Muscle layer of colon (tissue), 2 donors: ENCODE results near the gene ZNF804B.
"Not testable (repeated sequence)": the region's sequence is repeated elsewhere in the genome, so short reads cannot be mapped to it uniquely, and the experiment has no call there.

Experiments used
- H3K27ac ChIP-seq: one replicate; pipeline ENCODE4 v1.7.0; 2013; ENCODE audit warnings: low read depth, mild to moderate bottlenecking, low read length, moderate library complexity
- H3K27me3 ChIP-seq, 2 donors: one replicate each; pipeline ENCODE4 v1.7.0; 2013; ENCODE audit warnings: low read length in 2 of 2, mild to moderate bottlenecking in 2 of 2; ENCODE audit not compliant: insufficient read depth in 2 of 2, control insufficient read depth in 1 of 2
- H3K36me3 ChIP-seq: one replicate; pipeline ENCODE4 v1.7.0; 2013; ENCODE audit warnings: mild to moderate bottlenecking, low read length; ENCODE audit not compliant: insufficient read depth
- H3K4me1 ChIP-seq: one replicate; pipeline ENCODE4 v1.7.0; 2013; ENCODE audit warnings: mild to moderate bottlenecking, low read length; ENCODE audit not compliant: insufficient read depth
- H3K4me3 ChIP-seq, 2 donors: one replicate each; pipeline ENCODE4 v1.7.0; 2013; ENCODE audit warnings: low read length in 2 of 2, low read depth in 1 of 2, mild to moderate bottlenecking in 1 of 2, moderate library complexity in 1 of 2
- H3K9ac ChIP-seq: one replicate; pipeline ENCODE4 v1.7.0; 2013; ENCODE audit warnings: low read length
- H3K9me3 ChIP-seq: one replicate; pipeline ENCODE4 v1.7.0; 2013; ENCODE audit warnings: mild to moderate bottlenecking, low read length
- donor health status: abdominal sarcoma.
- donor health status: Adenocarcinoma of cecum.

The ZNF804B gene

DNA sequence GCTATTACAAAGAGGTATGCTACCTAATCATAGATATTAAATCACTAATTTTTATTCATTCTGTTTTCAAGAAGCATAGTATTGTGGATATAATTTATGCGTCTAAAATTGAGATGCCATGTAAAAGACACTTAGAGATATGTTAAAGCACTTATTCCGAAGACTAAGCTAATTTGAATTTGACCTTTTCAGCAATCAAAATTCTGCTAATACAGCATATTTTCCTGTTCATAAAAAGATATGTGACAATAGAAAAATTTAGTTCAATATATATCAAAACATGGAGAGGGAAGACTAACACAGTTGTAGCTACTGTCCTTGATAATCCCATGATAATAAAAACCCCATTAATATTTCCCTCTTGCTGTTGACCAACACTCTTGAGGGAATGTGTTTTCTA lies 422.6 kb downstream of the ZNF804B start:
- no peak overlapping the region for H3K9ac ChIP-seq
- no peaks in the 10 kb centered on the region for H3K36me3 ChIP-seq
- no peaks in the 10 kb centered on the region for H3K27me3 ChIP-seq
- H3K4me1 ChIP-seq: no peaks in the 10 kb centered on the region
- H3K27ac ChIP-seq: no peak overlapping the region
- no peak overlapping the region for H3K4me3 ChIP-seq
- H3K9me3 ChIP-seq: no peaks in the 10 kb centered on the region

DNA sequence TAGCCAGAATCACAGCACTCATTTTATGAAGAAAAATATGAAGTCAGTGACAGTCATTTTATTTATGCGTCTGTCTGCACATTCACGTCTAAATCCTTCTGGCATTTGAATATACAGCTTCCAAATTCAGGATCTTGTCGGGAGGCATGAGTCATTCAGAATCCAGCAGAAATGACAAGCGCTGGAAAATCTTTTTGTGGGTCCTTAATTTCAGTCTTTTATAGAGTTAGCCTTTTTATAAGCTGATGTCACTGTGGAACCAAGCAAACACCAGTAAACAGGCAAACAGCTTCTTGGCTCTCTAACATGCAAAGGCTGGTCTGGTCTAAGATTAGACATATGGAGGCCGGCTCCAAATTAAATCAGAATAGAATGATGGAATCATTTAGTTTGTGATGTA lies 424.2 kb downstream of the ZNF804B start:
- H3K4me1 ChIP-seq: no peaks in the 10 kb centered on the region

DNA sequence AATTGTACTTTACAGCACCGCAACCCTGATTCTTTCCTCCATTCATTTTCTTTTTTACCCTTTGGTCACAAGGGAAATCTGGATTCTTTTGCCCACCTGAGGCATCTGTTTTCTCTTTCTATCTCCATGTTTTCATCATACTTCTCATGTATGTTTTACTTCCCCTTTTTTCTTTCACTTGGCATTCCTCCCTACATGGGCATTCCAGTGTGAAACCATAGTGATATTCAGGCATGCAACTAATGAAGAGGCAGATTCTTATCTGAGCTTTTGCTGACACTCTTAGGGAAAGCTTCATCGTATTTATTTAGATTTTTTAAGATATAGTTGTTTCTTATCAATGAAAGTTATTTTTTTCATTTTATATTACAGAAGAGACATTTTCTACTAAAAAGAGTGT lies 441.3 kb downstream of the ZNF804B start:
- no peak overlapping the region for H3K9ac ChIP-seq
- no peak overlapping the region for H3K4me3 ChIP-seq
- H3K36me3 ChIP-seq: no peaks in the 10 kb centered on the region
- H3K4me1 ChIP-seq: peaks cover 5% of the 10 kb centered on the region
- H3K27me3 ChIP-seq: no peaks in the 10 kb centered on the region
- no peaks in the 10 kb centered on the region for H3K9me3 ChIP-seq
- H3K27ac ChIP-seq: no peak overlapping the region

More for the DNA sequence above, 424.2 kb downstream of the ZNF804B start:
- Histone ChIP-seq H3K9ac (no peak overlapping the region), H3K36me3 (no peaks in the 10 kb centered on the region), H3K4me3 (no peak overlapping the region), H3K27ac (no peak overlapping the region), H3K27me3 (no peaks in the 10 kb centered on the region), H3K9me3 (no peaks in the 10 kb centered on the region)

- H3K4me1 ChIP-seq: peaks cover 8% of the 10 kb centered on the region
- no peak overlapping the region for H3K4me3 ChIP-seq
- no peaks in the 10 kb centered on the region for H3K9me3 ChIP-seq
- H3K9ac ChIP-seq: no peak overlapping the region
- no peak overlapping the region for H3K27ac ChIP-seq
- H3K36me3 ChIP-seq: no peaks in the 10 kb centered on the region
- no peaks in the 10 kb centered on the region for H3K27me3 ChIP-seq
Observed at GRCh38 chr7:89223900-89224395, 464.4 kb downstream of the ZNF804B start.

DNA sequence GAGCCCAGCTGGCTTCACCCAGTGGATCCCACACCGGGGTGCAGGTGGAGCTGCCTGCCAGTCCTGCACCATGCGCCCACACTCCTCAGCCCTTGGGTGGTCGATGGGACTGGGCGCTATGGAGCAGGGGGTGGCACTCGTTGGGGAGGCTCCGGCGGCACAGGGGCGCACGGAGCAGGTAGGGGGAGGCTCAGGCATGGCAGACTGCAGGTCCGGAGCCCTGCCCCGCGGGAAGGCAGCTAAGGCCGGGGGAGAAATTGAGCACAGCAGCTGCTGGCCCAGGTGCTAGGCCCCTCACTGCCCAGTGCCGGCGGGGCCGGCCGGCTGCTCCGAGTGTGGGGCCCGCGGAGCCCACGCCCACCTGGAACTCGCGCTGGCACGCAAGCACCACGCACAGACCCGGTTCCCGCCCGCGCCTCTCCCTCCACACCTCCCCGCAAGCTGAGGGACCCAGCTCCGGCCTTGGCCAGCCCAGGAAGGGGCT lies 469.2 kb downstream of the ZNF804B start:
- H3K9me3 ChIP-seq, H3K4me1 ChIP-seq, H3K36me3 ChIP-seq, H3K4me3 ChIP-seq, H3K9ac ChIP-seq, H3K27me3 ChIP-seq, H3K27ac ChIP-seq: not testable (repeated sequence)

GRCh38 chr7:89238156-89238555 lies 478.7 kb downstream of the ZNF804B start:
- Histone ChIP-seq H3K36me3 (no peaks in the 10 kb centered on the region), H3K27ac (no peak overlapping the region), H3K4me1 (peaks cover 19% of the 10 kb centered on the region), H3K27me3 (no peaks in the 10 kb centered on the region), H3K9ac (no peak overlapping the region), H3K9me3 (no peaks in the 10 kb centered on the region), H3K4me3 (no peak overlapping the region)

DNA sequence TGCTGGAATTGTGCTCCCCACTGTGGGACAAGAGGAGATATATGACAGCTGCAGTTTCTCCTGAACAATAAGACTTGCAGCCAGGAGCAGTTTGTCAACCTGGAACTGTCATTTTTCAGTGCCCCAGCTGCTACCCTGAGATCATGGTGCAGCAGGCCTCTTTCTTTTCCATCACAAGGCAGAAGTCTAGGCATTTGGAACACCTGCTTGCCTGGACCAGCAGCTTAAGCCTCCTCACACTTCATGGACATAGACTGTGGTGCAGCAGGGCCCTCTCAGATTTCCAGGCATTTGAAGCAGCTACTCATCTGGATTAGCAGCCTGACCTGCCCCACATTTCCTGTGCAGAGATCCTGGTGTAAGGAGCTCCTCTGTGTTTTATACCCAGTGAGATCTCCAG lies 486.7 kb downstream of the ZNF804B start:
- H3K4me3 ChIP-seq: no peak overlapping the region
- H3K27me3 ChIP-seq: no peaks in the 10 kb centered on the region
- H3K27ac ChIP-seq: no peak overlapping the region
- H3K36me3 ChIP-seq: no peaks in the 10 kb centered on the region
- no peak overlapping the region for H3K9ac ChIP-seq
- peaks cover 7% of the 10 kb centered on the region for H3K9me3 ChIP-seq
- peaks cover 9% of the 10 kb centered on the region for H3K4me1 ChIP-seq

DNA sequence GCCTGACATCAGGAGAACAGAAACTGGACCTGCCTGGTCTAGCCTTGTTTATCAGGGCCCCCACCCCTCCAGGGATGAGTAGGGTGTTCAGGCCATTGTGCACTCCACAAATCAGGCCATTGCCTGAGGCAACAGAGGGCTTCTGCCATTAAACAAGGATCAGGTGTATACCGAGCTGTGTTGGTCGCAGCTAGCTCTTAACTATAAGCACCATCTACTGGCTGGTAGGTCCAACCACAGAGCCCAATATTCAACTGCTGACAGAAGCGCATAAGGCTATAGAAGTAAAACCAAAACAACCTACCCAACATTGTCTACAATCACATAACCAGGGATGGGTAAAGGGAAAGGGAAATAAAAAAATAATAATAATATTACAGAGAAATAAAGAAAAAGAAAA lies 487.7 kb downstream of the ZNF804B start:
- no peaks in the 10 kb centered on the region for H3K4me1 ChIP-seq
- H3K9ac ChIP-seq: no peak overlapping the region
- H3K9me3 ChIP-seq: peaks cover 7% of the 10 kb centered on the region
- no peak overlapping the region for H3K27ac ChIP-seq
- H3K4me3 ChIP-seq: no peak overlapping the region
- no peaks in the 10 kb centered on the region for H3K36me3 ChIP-seq
- H3K27me3 ChIP-seq: no peaks in the 10 kb centered on the region

- no peak overlapping the region for H3K9ac ChIP-seq
- H3K4me1 ChIP-seq: no peaks in the 10 kb centered on the region
- no peak overlapping the region for H3K4me3 ChIP-seq
- H3K36me3 ChIP-seq: no peaks in the 10 kb centered on the region
- H3K9me3 ChIP-seq: no peaks in the 10 kb centered on the region
- no peaks in the 10 kb centered on the region for H3K27me3 ChIP-seq
- no peak overlapping the region for H3K27ac ChIP-seq
Observed at GRCh38 chr7:89259085-89259484, 499.6 kb downstream of the ZNF804B start.

GRCh38 chr7:89264126-89264525 lies 504.6 kb downstream of the ZNF804B start:
- Histone ChIP-seq H3K9ac (no peak overlapping the region), H3K4me3 (no peak overlapping the region), H3K36me3 (no peaks in the 10 kb centered on the region), H3K27me3 (no peaks in the 10 kb centered on the region), H3K27ac (no peak overlapping the region), H3K4me1 (peaks cover 6% of the 10 kb centered on the region), H3K9me3 (no peaks in the 10 kb centered on the region)

GRCh38 chr7:89265631-89266030 lies 506.1 kb downstream of the ZNF804B start:
- Histone ChIP-seq H3K4me1 (peaks cover 6% of the 10 kb centered on the region), H3K36me3 (no peaks in the 10 kb centered on the region), H3K4me3 (no peak overlapping the region), H3K9ac (no peak overlapping the region), H3K27me3 (no peaks in the 10 kb centered on the region), H3K27ac (no peak overlapping the region), H3K9me3 (no peaks in the 10 kb centered on the region)

GRCh38 chr7:89283302-89283701 lies 523.8 kb downstream of the ZNF804B start:
- Histone ChIP-seq H3K9me3 (no peaks in the 10 kb centered on the region), H3K4me1 (no peaks in the 10 kb centered on the region), H3K9ac (no peak overlapping the region), H3K4me3 (no peak overlapping the region), H3K36me3 (no peaks in the 10 kb centered on the region), H3K27ac (no peak overlapping the region), H3K27me3 (no peaks in the 10 kb centered on the region)
